ENCODE data around the gene AGMO. TPM values are rescaled to one million over a fixed set of nuclear protein-coding genes. Genes with fewer than 3 reads are reported as not detected.

AGMO gene
- total RNA-seq, 2 donors from 2014 or later, result 0.48 TPM; not detected in 1

- Histone ChIP-seq H3K4me3 (no peak overlapping the region), H3K27me3 (no peaks in the 10 kb centered on the region), H3K36me3 (no peaks in the 10 kb centered on the region), H3K9me3 (no peaks in the 10 kb centered on the region), H3K4me1 (no peaks in the 10 kb centered on the region), H3K27ac (no peak overlapping the region)
- DNase-seq (ENCODE audit: low spot score), result no peak
- no peak for TF ChIP-seq CTCF (IDR thresholded peaks at IDR 0.05)
These were observed 234.8 kb downstream of the AGMO start for GRCh38 chr7:15327001-15327400.

- peak; percentile 30 to 72 for TF ChIP-seq CTCF (IDR thresholded peaks at IDR 0.05)
- no peaks in the 10 kb centered on the region for H3K4me1 ChIP-seq
- H3K27ac ChIP-seq, result no peak overlapping the region
- H3K27me3 ChIP-seq, result no peaks in the 10 kb centered on the region
- H3K36me3 ChIP-seq, result no peaks in the 10 kb centered on the region
- no peak overlapping the region for H3K4me3 ChIP-seq
- no peaks in the 10 kb centered on the region for H3K9me3 ChIP-seq
- no peak for DNase-seq (ENCODE audit: low spot score)
These were observed 235.7 kb downstream of the AGMO start for GRCh38 chr7:15326044-15326644.

- H3K27ac ChIP-seq, result no peak overlapping the region
- DNase-seq (ENCODE audit: low spot score), result no peak
- H3K27me3 ChIP-seq, result no peaks in the 10 kb centered on the region
- H3K4me3 ChIP-seq, result no peak overlapping the region
- no peaks in the 10 kb centered on the region for H3K4me1 ChIP-seq
- no peaks in the 10 kb centered on the region for H3K9me3 ChIP-seq
- H3K36me3 ChIP-seq, result no peaks in the 10 kb centered on the region
- no peak for TF ChIP-seq CTCF (IDR thresholded peaks at IDR 0.05)
These were observed 238.3 kb downstream of the AGMO start for GRCh38 chr7:15323550-15323949.

GRCh38 chr7:15317215-15317614 lies 244.6 kb downstream of the AGMO start:
- Histone ChIP-seq H3K9me3 (peaks cover 0 to 1% of the 10 kb centered on the region in 2 donors), H3K36me3 (no peaks in the 10 kb centered on the region), H3K4me3 (no peak overlapping the region), H3K4me1 (no peaks in the 10 kb centered on the region), H3K27ac (no peak overlapping the region), H3K27me3 (no peaks in the 10 kb centered on the region)
- no peak for DNase-seq (ENCODE audit: low spot score)
- no peak for TF ChIP-seq CTCF (IDR thresholded peaks at IDR 0.05)

- Histone ChIP-seq H3K27ac (no peak overlapping the region), H3K4me3 (no peak overlapping the region), H3K27me3 (no peaks in the 10 kb centered on the region), H3K4me1 (no peaks in the 10 kb centered on the region), H3K36me3 (no peaks in the 10 kb centered on the region), H3K9me3 (peaks cover 0 to 7% of the 10 kb centered on the region in 2 donors)
- no peak for DNase-seq (ENCODE audit: low spot score)
- no peak for TF ChIP-seq CTCF (IDR thresholded peaks at IDR 0.05)
These were observed 246.1 kb downstream of the AGMO start for GRCh38 chr7:15315678-15316077.

GRCh38 chr7:15314922-15315321 lies 246.9 kb downstream of the AGMO start:
- no peak for TF ChIP-seq CTCF (IDR thresholded peaks at IDR 0.05)
- Histone ChIP-seq H3K9me3 (peaks cover 0 to 7% of the 10 kb centered on the region in 2 donors), H3K27me3 (no peaks in the 10 kb centered on the region), H3K36me3 (no peaks in the 10 kb centered on the region), H3K4me3 (no peak overlapping the region), H3K4me1 (no peaks in the 10 kb centered on the region), H3K27ac (no peak overlapping the region)
- no peak for DNase-seq (ENCODE audit: low spot score)

Data from right atrium auricular region (tissue), 2 donors.